GM12865 (cell line): ENCODE data around the gene DDX31.

Experiments used
- DNase-seq: peaks from one replicate; pipeline ENCODE4 v3.0.0; 2010; ENCODE audit warnings: low read depth
- H3K4me3 ChIP-seq: 2 replicates; pipeline ENCODE4 v1.5.1; 2011; ENCODE audit warnings: mild to moderate bottlenecking, low read depth, low read length, control low read depth
- TF ChIP-seq, protein P1 (sequence below): IDR thresholded peaks from 2 replicates; pipeline ENCODE4 v1.5.1; 2011; ENCODE audit warnings: low read length, control low read depth, low read depth, inconsistent platforms; ENCODE audit not compliant: insufficient read depth; ENCODE audit errors: missing control alignments

Gene DDX31

DNA sequence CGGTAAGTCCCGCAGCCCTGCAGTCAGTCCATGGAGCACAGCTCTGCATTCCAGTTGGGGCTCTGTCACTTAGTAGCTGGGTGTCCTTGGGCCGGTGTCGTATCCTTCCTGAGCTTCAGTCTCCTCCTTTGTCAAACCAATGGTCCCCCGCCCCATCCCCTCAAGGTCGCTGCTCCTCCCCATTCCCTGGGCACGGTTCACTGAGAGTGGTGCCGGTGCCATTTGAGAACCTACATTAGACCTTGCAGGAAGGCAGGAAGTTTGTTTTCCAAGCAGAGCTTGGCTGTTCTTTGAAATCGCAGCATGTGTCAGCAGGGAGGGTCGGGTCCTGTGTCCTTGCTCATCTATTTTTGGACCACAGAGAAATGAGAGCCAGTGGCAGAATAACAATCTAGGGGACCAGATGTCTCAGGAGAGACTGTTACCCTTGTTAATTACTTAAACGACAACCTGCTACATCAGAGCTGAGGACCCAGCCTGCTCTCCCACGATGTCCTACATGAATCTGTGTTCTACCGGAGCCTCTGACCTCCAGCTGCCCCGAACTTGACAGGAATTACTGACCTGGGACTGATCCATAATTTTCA lies 109.1 kb downstream of the DDX31 start:
- no peak overlapping the region for H3K4me3 ChIP-seq
- DNase-seq: no peak
- TF ChIP-seq, protein P1, sequence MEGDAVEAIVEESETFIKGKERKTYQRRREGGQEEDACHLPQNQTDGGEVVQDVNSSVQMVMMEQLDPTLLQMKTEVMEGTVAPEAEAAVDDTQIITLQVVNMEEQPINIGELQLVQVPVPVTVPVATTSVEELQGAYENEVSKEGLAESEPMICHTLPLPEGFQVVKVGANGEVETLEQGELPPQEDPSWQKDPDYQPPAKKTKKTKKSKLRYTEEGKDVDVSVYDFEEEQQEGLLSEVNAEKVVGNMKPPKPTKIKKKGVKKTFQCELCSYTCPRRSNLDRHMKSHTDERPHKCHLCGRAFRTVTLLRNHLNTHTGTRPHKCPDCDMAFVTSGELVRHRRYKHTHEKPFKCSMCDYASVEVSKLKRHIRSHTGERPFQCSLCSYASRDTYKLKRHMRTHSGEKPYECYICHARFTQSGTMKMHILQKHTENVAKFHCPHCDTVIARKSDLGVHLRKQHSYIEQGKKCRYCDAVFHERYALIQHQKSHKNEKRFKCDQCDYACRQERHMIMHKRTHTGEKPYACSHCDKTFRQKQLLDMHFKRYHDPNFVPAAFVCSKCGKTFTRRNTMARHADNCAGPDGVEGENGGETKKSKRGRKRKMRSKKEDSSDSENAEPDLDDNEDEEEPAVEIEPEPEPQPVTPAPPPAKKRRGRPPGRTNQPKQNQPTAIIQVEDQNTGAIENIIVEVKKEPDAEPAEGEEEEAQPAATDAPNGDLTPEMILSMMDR: no peak

DNA sequence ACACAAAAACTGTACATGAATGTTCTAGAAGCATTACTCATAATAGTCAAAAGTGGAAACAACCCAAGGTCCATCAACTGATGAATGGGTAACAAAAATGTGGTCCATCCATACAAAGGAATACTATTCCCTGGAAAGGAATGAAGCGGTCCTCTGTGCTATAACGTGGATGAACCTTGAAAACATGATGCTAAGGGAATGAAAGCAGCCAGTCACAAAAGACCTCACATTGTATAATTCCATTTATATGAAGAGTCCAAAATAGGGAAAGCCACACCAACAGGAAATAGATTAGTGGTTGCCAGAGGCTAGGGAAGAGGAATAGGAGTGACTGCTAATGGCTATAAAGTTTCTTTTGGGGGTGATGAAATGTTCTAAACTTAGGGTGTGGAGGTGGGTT lies 110.1 kb downstream of the DDX31 start:
- no peak for DNase-seq
- no peak overlapping the region for H3K4me3 ChIP-seq

GRCh38 chr9:132557159-132557558 lies 112.6 kb downstream of the DDX31 start:
- TF ChIP-seq, protein P1: no peak
- DNase-seq: no peak
- H3K4me3 ChIP-seq: no peak overlapping the region

More for the DNA sequence above, 110.1 kb downstream of the DDX31 start:
- TF ChIP-seq, protein P1: no peak

- DNase-seq: no peak
- H3K4me3 ChIP-seq: no peak overlapping the region
- TF ChIP-seq, protein P1: no peak
Measured at GRCh38 chr9:132556714-132557113, 113.1 kb downstream of the DDX31 start.

GRCh38 chr9:132556235-132556634 lies 113.5 kb downstream of the DDX31 start:
- DNase-seq: no peak
- no peak overlapping the region for H3K4me3 ChIP-seq
- TF ChIP-seq, protein P1: no peak

- DNase-seq: no peak
- no peak overlapping the region for H3K4me3 ChIP-seq
- TF ChIP-seq, protein P1: no peak
Measured at GRCh38 chr9:132555528-132555927, 114.3 kb downstream of the DDX31 start.

DNA sequence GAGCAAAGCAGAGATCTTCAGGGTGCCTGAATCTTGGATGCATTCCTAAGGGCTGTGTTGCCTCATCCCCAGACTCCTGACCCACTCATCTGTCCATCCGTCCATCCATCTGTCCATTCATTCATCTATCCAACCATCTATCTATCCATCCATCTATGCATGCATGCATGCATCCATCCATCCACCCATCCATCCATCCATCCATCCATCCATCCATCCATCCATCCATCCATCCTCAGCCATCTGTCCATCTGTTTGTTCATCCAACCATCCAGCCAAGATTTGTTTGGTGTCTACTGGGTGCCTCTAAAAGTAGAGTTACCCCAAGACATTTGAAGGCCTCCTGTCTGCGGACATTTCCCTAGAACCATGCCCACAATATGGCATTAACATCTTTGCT lies 115.0 kb downstream of the DDX31 start:
- no peak overlapping the region for H3K4me3 ChIP-seq
- TF ChIP-seq, protein P1: no peak
- DNase-seq: no peak
